Astrocyte of the spinal cord (primary cell): Measurements from ENCODE around the gene BICDL1.

Experiments
- DNase-seq: peaks from one replicate; pipeline ENCODE4 v3.0.0; 2011; ENCODE audit warnings: low read depth, low spot score
- H3K4me3 ChIP-seq: 2 replicates; pipeline ENCODE4 v1.5.1; 2011; ENCODE audit warnings: low read depth, mild to moderate bottlenecking, low read length, moderate library complexity
- CTCF ChIP-seq: IDR thresholded peaks from 2 replicates; pipeline ENCODE4 v1.5.1; 2012; ENCODE audit warnings: low read depth, mild to moderate bottlenecking, low read length, inconsistent platforms
- in situ Hi-C: cut with HindIII; loops from 2 replicates; pipeline ENCODE4 v1.10.0; 2017; ENCODE audit warnings: low sequenced_read_pairs

BICDL1 gene

DNA sequence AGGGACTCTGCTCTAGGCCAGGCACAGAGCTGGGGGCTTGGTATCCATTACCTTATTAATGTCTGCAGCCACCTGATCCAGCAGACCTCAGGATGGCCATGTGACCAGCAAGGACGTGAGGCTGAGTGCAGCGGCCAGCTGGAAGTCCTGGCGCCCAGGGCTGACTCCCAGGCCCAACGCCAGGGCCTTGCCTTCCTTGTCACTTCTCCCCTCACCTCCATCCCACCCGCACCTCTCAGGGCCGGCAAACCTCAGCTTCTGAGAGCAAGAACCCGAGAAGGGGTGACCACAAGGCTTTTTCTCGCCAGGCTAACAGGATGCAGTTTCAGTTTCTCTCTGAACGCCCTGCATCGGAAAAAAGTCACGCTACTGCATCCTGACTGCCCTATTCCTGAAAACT, 112.1 kb downstream of the BICDL1 start:
- no peak overlapping the region for H3K4me3 ChIP-seq
- DNase-seq: no peak
- no peak for TF ChIP-seq CTCF
- in situ Hi-C loops: no loop called here

- H3K4me3 ChIP-seq: no peak overlapping the region
- DNase-seq: no peak
- in situ Hi-C loops: no loop called here
- no peak for TF ChIP-seq CTCF
Measured at GRCh38 chr12:120101617-120102016, 112.6 kb downstream of the BICDL1 start.

GRCh38 chr12:120102189-120103043, 113.4 kb downstream of the BICDL1 start:
- no peak for TF ChIP-seq CTCF
- DNase-seq: no peak
- in situ Hi-C loops: no loop called here
- no peak overlapping the region for H3K4me3 ChIP-seq

DNA sequence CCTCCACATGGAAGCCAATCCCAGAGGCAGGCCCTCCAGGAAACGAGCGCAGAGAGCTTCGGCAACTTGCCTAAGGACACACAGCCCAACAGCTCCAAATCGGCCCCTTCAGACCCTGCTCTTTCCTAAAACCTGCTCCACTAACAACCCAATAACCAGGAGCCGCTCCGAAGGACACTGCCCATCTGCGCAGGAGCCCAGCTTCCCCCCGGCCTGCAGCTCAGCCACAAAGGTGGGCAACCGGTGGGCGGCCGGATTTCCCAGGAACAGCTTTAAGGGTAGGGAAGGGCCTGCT, 114.0 kb downstream of the BICDL1 start:
- no peak for DNase-seq
- no peak for TF ChIP-seq CTCF
- no peak overlapping the region for H3K4me3 ChIP-seq
- in situ Hi-C loops: no loop called here

DNA sequence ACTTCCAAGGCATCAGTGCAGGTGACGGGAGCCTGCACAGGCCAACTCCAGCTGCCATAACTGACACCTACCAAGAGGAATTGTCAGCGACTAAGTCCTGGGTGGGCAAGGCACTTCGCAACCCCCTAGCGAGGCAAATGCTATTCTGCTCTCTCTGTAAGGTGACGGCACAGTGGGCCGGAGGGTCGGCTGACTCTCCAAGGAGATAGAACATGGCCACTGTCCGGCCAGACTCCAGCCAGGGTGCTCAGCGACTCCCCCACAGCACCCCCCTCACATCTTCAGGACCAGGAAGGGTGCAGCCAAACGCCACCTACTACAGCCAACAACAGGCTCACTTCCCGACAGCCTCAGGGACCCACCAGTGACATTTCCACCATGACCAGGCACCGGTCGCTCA, 114.3 kb downstream of the BICDL1 start:
- in situ Hi-C loops: no loop called here
- no peak overlapping the region for H3K4me3 ChIP-seq
- no peak for TF ChIP-seq CTCF
- no peak for DNase-seq

GRCh38 chr12:120106151-120106550, 117.1 kb downstream of the BICDL1 start:
- DNase-seq: no peak
- no peak overlapping the region for H3K4me3 ChIP-seq
- no peak for TF ChIP-seq CTCF
- in situ Hi-C loops: no loop called here
